HCT116 (cell line): ENCODE data around the gene GSG1L. TPM values are rescaled to one million over a fixed set of nuclear protein-coding genes. Genes with fewer than 3 reads are reported as not detected.

Source experiments
- ATAC-seq: fragments of 200-7000 bp; cut with Tn5 transposase; 2 replicates; pipeline ENCODE4 v1.9.1; 2020; ENCODE audit warnings: mild to moderate bottlenecking, moderate library complexity
- BruUV-seq: library from RNA; stranded (reverse); fragments of 400-500 nt; replicated peaks from 2 replicates; lab custom pipeline; 2021; lab: Mats Ljungman, UMichigan
- CTCF ChIA-PET: fragments of 300-600 bp; sonication (Branson Sonifier 250); formaldehyde crosslinking; loops from one replicate; lab custom pipeline; 2021; ENCODE audit warnings: antibody characterized with exemption; lab: Charles Lee
- POLR2A ChIA-PET: fragments of 300-600, 350-600 bp; sonication (Branson Sonifier 250); formaldehyde crosslinking; loops from one replicate; lab custom pipeline; 2021; ENCODE audit warnings: antibody characterized with exemption; lab: Charles Lee
- RAD21 ChIA-PET, 2 experiments: fragments of 300-600 bp; sonication (Branson Sonifier 250); formaldehyde crosslinking; loops; one replicate each; lab custom pipeline; 2023; ENCODE audit warnings: low total read pairs in 2 of 2; ENCODE audit not compliant: uncharacterized antibody in 2 of 2, unreplicated experiment in 2 of 2, low non-redundant PET in 1 of 2; lab: Charles Lee
- DNase-seq: peaks from one replicate; pipeline ENCODE4 v3.0.0-alpha.2; 2010; ENCODE audit warnings: low read depth, low spot score
- H2AFZ ChIP-seq: fragments of 200-600 bp; shearing (Covaris generic), sonication (generic); 2 replicates; pipeline ENCODE4 v1.6.1; 2017; ENCODE audit warnings: low read depth, mixed run types, mixed read lengths, antibody characterized with exemption, low read length; ENCODE audit not compliant: poor library complexity, severe bottlenecking
- H3K27ac ChIP-seq: 2 replicates; pipeline ENCODE4 v1.5.1; 2012; ENCODE audit warnings: low read depth, low read length
- H3K27me3 ChIP-seq: fragments of 200-600 bp; sonication (generic); 2 replicates; pipeline ENCODE4 v1.6.1; 2016; ENCODE audit warnings: mixed run types, low read length, mixed read lengths; ENCODE audit not compliant: insufficient read depth
- H3K36me3 ChIP-seq, 2 experiments: fragments of 200-500 bp in 1 of 2; fragments of 200-600 bp in 1 of 2; sonication (Bioruptor generic) in 1 of 2; sonication (generic) in 1 of 2; 2 replicates each; pipeline versions ENCODE4 v1.5.1 to v1.6.1; 2014 to 2016; ENCODE audit warnings: low read length in 2 of 2, inconsistent platforms in 1 of 2, mixed read lengths in 1 of 2, mixed run types in 1 of 2; ENCODE audit not compliant: insufficient read depth in 2 of 2, control insufficient read depth in 1 of 2
- H3K4me1 ChIP-seq, 2 experiments: fragments of 200-600 bp in 1 of 2; sonication (generic) in 1 of 2; 2 replicates each; pipeline versions ENCODE4 v1.5.1 to v1.6.1; 2012 to 2017; ENCODE audit warnings: low read length in 2 of 2, inconsistent platforms in 1 of 2, mild to moderate bottlenecking in 1 of 2, mixed read lengths in 1 of 2, mixed run types in 1 of 2, moderate library complexity in 1 of 2; ENCODE audit not compliant: insufficient read depth in 2 of 2, control insufficient read depth in 1 of 2
- H3K4me2 ChIP-seq: fragments of 200-600 bp; sonication (generic); 2 replicates; pipeline ENCODE4 v1.6.1; 2017; ENCODE audit warnings: mixed run types, low read length, mixed read lengths
- H3K4me3 ChIP-seq, 2 experiments: fragments of 200-600 bp in 1 of 2; sonication (generic) in 1 of 2; replicated peaks in 1 of 2; 2 replicates each; pipeline ENCODE4 v1.5.1; 2011 to 2016; ENCODE audit warnings: low read length in 2 of 2, control low read depth in 1 of 2, low read depth in 1 of 2, mild to moderate bottlenecking in 1 of 2, mixed read lengths in 1 of 2, mixed run types in 1 of 2
- H3K79me2 ChIP-seq: fragments of 200-600 bp; sonication (generic); 2 replicates; pipeline ENCODE4 v1.6.1; 2017; ENCODE audit warnings: mild to moderate bottlenecking, mixed run types, low read length, moderate library complexity, mixed read lengths; ENCODE audit not compliant: insufficient read depth
- H3K9ac ChIP-seq: fragments of 200-600 bp; sonication (generic); 2 replicates; pipeline ENCODE4 v1.6.1; 2016; ENCODE audit warnings: low read length, mixed read lengths
- H3K9me2 ChIP-seq: fragments of 200-600 bp; sonication (generic), shearing (Covaris generic); 2 replicates; pipeline ENCODE4 v1.6.1; 2017; ENCODE audit warnings: mixed run types, mild to moderate bottlenecking, moderate library complexity; ENCODE audit not compliant: insufficient read depth
- H3K9me3 ChIP-seq, 2 experiments: fragments of 200-500 bp in 1 of 2; fragments of 200-600 bp in 1 of 2; sonication (Bioruptor generic) in 1 of 2; sonication (generic) in 1 of 2; 2 replicates each; pipeline ENCODE4 v1.6.1; 2014 to 2017; ENCODE audit warnings: low read length in 2 of 2, mixed read lengths in 2 of 2, inconsistent platforms in 1 of 2, low read depth in 1 of 2, mild to moderate bottlenecking in 1 of 2, mixed run types in 1 of 2, moderate library complexity in 1 of 2; ENCODE audit not compliant: control insufficient read depth in 1 of 2, insufficient read depth in 1 of 2
- H4K20me1 ChIP-seq: fragments of 200-600 bp; sonication (generic), shearing (Covaris generic); 2 replicates; pipeline ENCODE4 v1.6.1; 2017; ENCODE audit warnings: mixed run types, mild to moderate bottlenecking, moderate library complexity; ENCODE audit not compliant: insufficient read depth
- CBX3 ChIP-seq: IDR thresholded peaks from 2 replicates; pipeline ENCODE4 v1.6.1; 2012; ENCODE audit warnings: low read depth
- CEBPB ChIP-seq: IDR thresholded peaks from 2 replicates; pipeline ENCODE4 v1.6.1; 2012; ENCODE audit warnings: low read depth
- ELF1 ChIP-seq: IDR thresholded peaks from 2 replicates; pipeline ENCODE4 v1.6.1; 2012; ENCODE audit warnings: low read depth, borderline replicate concordance
- EZH2 ChIP-seq: fragments of 200-600 bp; sonication (generic); IDR thresholded peaks from 2 replicates; pipeline ENCODE4 v1.6.1; 2017; ENCODE audit warnings: antibody characterized with exemption, mixed run types
- EZH2phosphoT487 ChIP-seq: fragments of 200-600 bp; IDR thresholded peaks from 2 replicates; pipeline ENCODE4 v1.6.1; 2018; ENCODE audit warnings: antibody characterized with exemption, borderline replicate concordance
- FOSL1 ChIP-seq: IDR thresholded peaks from 2 replicates; pipeline ENCODE4 v1.6.1; 2012; ENCODE audit warnings: low read depth
- JUND ChIP-seq: IDR thresholded peaks from 2 replicates; pipeline ENCODE4 v1.6.1; 2012
- POLR2AphosphoS5 ChIP-seq: IDR thresholded peaks from 2 replicates; pipeline ENCODE4 v1.6.1; 2011; ENCODE audit warnings: mild to moderate bottlenecking, low read depth, low read length, moderate library complexity
- RAD21 ChIP-seq: IDR thresholded peaks from 2 replicates; pipeline ENCODE4 v1.6.1; 2012; ENCODE audit warnings: low read depth, mild to moderate bottlenecking
- SIN3A ChIP-seq: IDR thresholded peaks from 2 replicates; pipeline ENCODE4 v1.6.1; 2012; ENCODE audit warnings: low read depth
- SP1 ChIP-seq: IDR thresholded peaks from 2 replicates; pipeline ENCODE4 v1.6.1; 2012; ENCODE audit warnings: low read depth
- SRF ChIP-seq: IDR thresholded peaks from 2 replicates; pipeline ENCODE4 v1.6.1; 2012; ENCODE audit warnings: low read depth
- YY1 ChIP-seq: IDR thresholded peaks from 2 replicates; pipeline ENCODE4 v1.6.1; 2011; ENCODE audit warnings: low read length, low read depth, moderate library complexity, mild to moderate bottlenecking; ENCODE audit not compliant: insufficient replicate concordance; ENCODE audit errors: extremely low read depth
- ZFX ChIP-seq: fragments of 450-650 bp; IDR thresholded peaks from 2 replicates; pipeline ENCODE4 v1.6.1; 2017
- ZNF274 ChIP-seq: fragments of 200-500 bp; sonication (Bioruptor generic); IDR thresholded peaks from 2 replicates; pipeline ENCODE4 v1.6.1; 2014; ENCODE audit warnings: mild to moderate bottlenecking, low read depth, low read length, inconsistent platforms
- intact Hi-C: fragments of 100-400 bp; cut with micrococcal nuclease; formaldehyde crosslinking; loops from 2 replicates; pipeline ENCODE4 v1.10.0; 2022
- total RNA-seq: library from RNA; stranded (reverse); gene quantifications from one replicate; pipeline ENCODE4 v1.2.1, GENCODE V29; 2021; ENCODE audit not compliant: unreplicated experiment
- TF ChIP-seq, protein P1 (sequence below): IDR thresholded peaks from 2 replicates; pipeline ENCODE4 v1.6.1; 2011; ENCODE audit warnings: mild to moderate bottlenecking, low read length, moderate library complexity; ENCODE audit not compliant: insufficient replicate concordance; ENCODE audit errors: extremely low read depth
- TF ChIP-seq, protein P2 (sequence below): IDR thresholded peaks from 2 replicates; pipeline ENCODE4 v1.6.1; 2012; ENCODE audit warnings: low read depth
- TF ChIP-seq, protein P3 (sequence below): IDR thresholded peaks from 2 replicates; pipeline ENCODE4 v1.6.1; 2012
- TF ChIP-seq, protein P4 (sequence below): IDR thresholded peaks from 2 replicates; pipeline ENCODE4 v1.6.1; 2012

The GSG1L gene
- total RNA-seq, 1 experiment from 2014 or later: not detected

DNA sequence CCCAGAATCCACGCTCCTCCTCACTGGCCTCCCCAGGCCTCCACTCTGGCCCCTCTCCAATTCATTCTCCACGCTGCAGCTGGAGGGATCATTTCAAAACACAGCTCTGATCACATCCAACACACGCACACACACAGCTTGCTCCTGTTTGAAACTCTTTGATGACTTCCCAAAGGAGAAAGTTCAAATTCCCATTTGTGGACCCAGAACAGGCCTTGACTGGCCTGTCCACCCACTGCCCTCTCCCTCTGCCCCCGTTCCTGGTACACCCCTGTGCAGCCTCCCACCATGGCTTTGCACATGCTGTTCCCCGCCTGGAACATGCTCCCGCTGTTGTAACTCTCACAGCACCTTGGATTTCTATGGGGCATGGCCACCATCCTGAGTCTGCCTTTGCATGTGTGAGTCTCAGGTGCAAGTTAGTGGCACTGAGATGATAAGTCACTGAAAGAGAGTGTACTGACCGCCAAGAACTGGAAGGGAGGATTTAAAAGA is 100.0 kb downstream of the GSG1L start:
- no TSS peak for BruUV-seq
- intact Hi-C loops: no loop called here
- Histone ChIP-seq H3K9me3 (no peaks in the 10 kb centered on the region), H3K4me1 (no peaks in the 10 kb centered on the region), H3K27ac (no peak overlapping the region)
- CTCF ChIA-PET: no interaction called here
- TF ChIP-seq SP1: no peak
- TF ChIP-seq EZH2phosphoT487: no peak
- TF ChIP-seq, protein P1, sequence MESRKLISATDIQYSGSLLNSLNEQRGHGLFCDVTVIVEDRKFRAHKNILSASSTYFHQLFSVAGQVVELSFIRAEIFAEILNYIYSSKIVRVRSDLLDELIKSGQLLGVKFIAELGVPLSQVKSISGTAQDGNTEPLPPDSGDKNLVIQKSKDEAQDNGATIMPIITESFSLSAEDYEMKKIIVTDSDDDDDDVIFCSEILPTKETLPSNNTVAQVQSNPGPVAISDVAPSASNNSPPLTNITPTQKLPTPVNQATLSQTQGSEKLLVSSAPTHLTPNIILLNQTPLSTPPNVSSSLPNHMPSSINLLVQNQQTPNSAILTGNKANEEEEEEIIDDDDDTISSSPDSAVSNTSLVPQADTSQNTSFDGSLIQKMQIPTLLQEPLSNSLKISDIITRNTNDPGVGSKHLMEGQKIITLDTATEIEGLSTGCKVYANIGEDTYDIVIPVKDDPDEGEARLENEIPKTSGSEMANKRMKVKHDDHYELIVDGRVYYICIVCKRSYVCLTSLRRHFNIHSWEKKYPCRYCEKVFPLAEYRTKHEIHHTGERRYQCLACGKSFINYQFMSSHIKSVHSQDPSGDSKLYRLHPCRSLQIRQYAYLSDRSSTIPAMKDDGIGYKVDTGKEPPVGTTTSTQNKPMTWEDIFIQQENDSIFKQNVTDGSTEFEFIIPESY: no peak
- no peak for TF ChIP-seq ZNF274
- TF ChIP-seq RAD21: no peak
- no peak for TF ChIP-seq JUND
- TF ChIP-seq, protein P2, sequence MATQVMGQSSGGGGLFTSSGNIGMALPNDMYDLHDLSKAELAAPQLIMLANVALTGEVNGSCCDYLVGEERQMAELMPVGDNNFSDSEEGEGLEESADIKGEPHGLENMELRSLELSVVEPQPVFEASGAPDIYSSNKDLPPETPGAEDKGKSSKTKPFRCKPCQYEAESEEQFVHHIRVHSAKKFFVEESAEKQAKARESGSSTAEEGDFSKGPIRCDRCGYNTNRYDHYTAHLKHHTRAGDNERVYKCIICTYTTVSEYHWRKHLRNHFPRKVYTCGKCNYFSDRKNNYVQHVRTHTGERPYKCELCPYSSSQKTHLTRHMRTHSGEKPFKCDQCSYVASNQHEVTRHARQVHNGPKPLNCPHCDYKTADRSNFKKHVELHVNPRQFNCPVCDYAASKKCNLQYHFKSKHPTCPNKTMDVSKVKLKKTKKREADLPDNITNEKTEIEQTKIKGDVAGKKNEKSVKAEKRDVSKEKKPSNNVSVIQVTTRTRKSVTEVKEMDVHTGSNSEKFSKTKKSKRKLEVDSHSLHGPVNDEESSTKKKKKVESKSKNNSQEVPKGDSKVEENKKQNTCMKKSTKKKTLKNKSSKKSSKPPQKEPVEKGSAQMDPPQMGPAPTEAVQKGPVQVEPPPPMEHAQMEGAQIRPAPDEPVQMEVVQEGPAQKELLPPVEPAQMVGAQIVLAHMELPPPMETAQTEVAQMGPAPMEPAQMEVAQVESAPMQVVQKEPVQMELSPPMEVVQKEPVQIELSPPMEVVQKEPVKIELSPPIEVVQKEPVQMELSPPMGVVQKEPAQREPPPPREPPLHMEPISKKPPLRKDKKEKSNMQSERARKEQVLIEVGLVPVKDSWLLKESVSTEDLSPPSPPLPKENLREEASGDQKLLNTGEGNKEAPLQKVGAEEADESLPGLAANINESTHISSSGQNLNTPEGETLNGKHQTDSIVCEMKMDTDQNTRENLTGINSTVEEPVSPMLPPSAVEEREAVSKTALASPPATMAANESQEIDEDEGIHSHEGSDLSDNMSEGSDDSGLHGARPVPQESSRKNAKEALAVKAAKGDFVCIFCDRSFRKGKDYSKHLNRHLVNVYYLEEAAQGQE: no peak
- TF ChIP-seq ELF1: no peak
- TF ChIP-seq, protein P3, sequence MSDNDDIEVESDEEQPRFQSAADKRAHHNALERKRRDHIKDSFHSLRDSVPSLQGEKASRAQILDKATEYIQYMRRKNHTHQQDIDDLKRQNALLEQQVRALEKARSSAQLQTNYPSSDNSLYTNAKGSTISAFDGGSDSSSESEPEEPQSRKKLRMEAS: no peak
- TF ChIP-seq YY1: no peak
- no peak for TF ChIP-seq EZH2
- TF ChIP-seq SRF: no peak
- no peak for TF ChIP-seq CEBPB
- no peak for TF ChIP-seq CBX3
- TF ChIP-seq, protein P4, sequence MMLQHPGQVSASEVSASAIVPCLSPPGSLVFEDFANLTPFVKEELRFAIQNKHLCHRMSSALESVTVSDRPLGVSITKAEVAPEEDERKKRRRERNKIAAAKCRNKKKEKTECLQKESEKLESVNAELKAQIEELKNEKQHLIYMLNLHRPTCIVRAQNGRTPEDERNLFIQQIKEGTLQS: no peak
- no peak for TF ChIP-seq ZFX
- TF ChIP-seq SIN3A: no peak
- no peak for TF ChIP-seq FOSL1
- no peak for TF ChIP-seq POLR2AphosphoS5
- TF ChIP-seq, all 23 proteins: peak for 0
- H3K79me2 ChIP-seq: no peaks in the 10 kb centered on the region
- H3K36me3 ChIP-seq: no peaks in the 10 kb centered on the region
- ChIA-PET RAD21 (no interaction called here), POLR2A (no interaction called here)
- no peaks in the 10 kb centered on the region for H4K20me1 ChIP-seq
- DNase-seq: no peak
- H3K4me3 ChIP-seq: no peak overlapping the region
- H2AFZ ChIP-seq: no peak overlapping the region
- H3K4me2 ChIP-seq: no peak overlapping the region
- H3K9ac ChIP-seq: no peak overlapping the region
- H3K9me2 ChIP-seq: no peaks in the 10 kb centered on the region
- 0 out of 2 replicates have a peak, but pooled peaks cover 3% of the 10 kb centered on the region for H3K27me3 ChIP-seq
- ATAC-seq: no peak
